ENCODE results near the gene NBPF1.
"Not testable (repeated sequence)": the region's sequence is repeated elsewhere in the genome, so short reads cannot be mapped to it uniquely, and the experiment has no call there.

Gene NBPF1

GRCh38 chr1:16605532-16606505 lies 7.5 kb downstream of the NBPF1 start:
- DNase-seq = no peak

GRCh38 chr1:16605213-16605525 lies 8.2 kb downstream of the NBPF1 start:
- no peak for DNase-seq

GRCh38 chr1:16604514-16605212 lies 8.7 kb downstream of the NBPF1 start:
- DNase-seq = not testable (repeated sequence)

- DNase-seq = not testable (repeated sequence)
Measured at GRCh38 chr1:16603623-16604022, 9.7 kb downstream of the NBPF1 start.

- DNase-seq = not testable (repeated sequence)
Measured at GRCh38 chr1:16602336-16603011, 10.9 kb downstream of the NBPF1 start.

- DNase-seq = not testable (repeated sequence)
Measured at GRCh38 chr1:16600855-16601786, 12.2 kb downstream of the NBPF1 start.

GRCh38 chr1:16599326-16599725 lies 14.0 kb downstream of the NBPF1 start:
- DNase-seq = not testable (repeated sequence)

- DNase-seq = not testable (repeated sequence)
Measured at GRCh38 chr1:16595216-16595615, 18.1 kb downstream of the NBPF1 start.

- DNase-seq = not testable (repeated sequence)
Measured at GRCh38 chr1:16591845-16592244, 21.5 kb downstream of the NBPF1 start.

- not testable (repeated sequence) for DNase-seq
Measured at GRCh38 chr1:16588081-16588480, 25.3 kb downstream of the NBPF1 start.

GRCh38 chr1:16587639-16588038 lies 25.7 kb downstream of the NBPF1 start:
- not testable (repeated sequence) for DNase-seq

GRCh38 chr1:16565324-16565723 lies 48.0 kb downstream of the NBPF1 start:
- not testable (repeated sequence) for DNase-seq

- not testable (repeated sequence) for DNase-seq
Measured at GRCh38 chr1:16561035-16561434, 52.3 kb downstream of the NBPF1 start.

- not testable (repeated sequence) for DNase-seq
Measured at GRCh38 chr1:16560498-16560897, 52.9 kb downstream of the NBPF1 start.

GRCh38 chr1:16559688-16560087 lies 53.7 kb downstream of the NBPF1 start:
- DNase-seq = not testable (repeated sequence)

GRCh38 chr1:16557034-16557433 lies 56.3 kb downstream of the NBPF1 start:
- DNase-seq = not testable (repeated sequence)

- DNase-seq = not testable (repeated sequence)
Measured at GRCh38 chr1:16553244-16553643, 60.1 kb downstream of the NBPF1 start.

GRCh38 chr1:16550212-16550918 lies 63.0 kb downstream of the NBPF1 start:
- DNase-seq = not testable (repeated sequence)

- not testable (repeated sequence) for DNase-seq
Measured at GRCh38 chr1:16549545-16549944, 63.8 kb downstream of the NBPF1 start.

- not testable (repeated sequence) for DNase-seq
Measured at GRCh38 chr1:16547502-16548241, 65.7 kb downstream of the NBPF1 start.

Measured in effector CD8-positive, alpha-beta T cell (primary cell).